ENCODE data around the gene CHST13.

CHST13 gene, protein sequence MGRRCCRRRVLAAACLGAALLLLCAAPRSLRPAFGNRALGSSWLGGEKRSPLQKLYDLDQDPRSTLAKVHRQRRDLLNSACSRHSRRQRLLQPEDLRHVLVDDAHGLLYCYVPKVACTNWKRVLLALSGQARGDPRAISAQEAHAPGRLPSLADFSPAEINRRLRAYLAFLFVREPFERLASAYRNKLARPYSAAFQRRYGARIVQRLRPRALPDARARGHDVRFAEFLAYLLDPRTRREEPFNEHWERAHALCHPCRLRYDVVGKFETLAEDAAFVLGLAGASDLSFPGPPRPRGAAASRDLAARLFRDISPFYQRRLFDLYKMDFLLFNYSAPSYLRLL

DNA sequence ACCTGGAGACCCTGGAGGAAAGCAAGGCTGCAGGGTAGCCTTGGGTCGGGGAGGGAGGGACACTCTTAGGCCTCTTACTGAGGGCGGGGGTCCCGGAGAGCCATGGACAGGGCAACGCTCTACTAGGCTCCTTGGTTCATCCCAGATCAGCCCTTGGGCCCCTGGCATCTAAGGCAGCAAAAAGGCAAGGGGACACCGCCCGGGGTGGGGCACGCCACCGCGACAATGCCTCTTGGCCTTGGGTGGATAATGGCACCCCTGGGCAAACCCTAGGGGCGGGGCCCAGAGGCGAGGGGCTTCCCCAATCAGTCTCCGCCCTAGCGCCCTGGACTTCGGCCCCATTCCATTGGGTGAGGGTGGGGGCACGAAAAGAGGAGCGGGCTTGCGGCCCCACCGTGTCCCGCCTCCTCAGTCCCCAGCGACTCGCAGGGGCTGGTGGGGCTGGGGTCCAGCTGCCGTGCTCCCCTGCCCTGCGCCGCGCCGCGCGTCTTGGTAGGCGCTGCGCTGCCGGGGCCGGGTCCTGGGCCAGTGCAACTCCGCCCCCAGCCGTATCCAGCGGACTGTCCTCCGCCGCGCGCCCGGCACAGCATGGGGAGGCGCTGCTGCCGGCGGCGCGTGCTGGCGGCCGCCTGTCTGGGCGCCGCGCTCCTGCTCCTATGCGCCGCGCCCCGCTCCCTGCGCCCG, at the start of gene CHST13:
Gene CHST13 (plus strand): TSS at position 411 of the 684 bp plus-strand sequence. CDS start 178 bp downstream, at position 589.
- DNase-seq, result no peak

DNA sequence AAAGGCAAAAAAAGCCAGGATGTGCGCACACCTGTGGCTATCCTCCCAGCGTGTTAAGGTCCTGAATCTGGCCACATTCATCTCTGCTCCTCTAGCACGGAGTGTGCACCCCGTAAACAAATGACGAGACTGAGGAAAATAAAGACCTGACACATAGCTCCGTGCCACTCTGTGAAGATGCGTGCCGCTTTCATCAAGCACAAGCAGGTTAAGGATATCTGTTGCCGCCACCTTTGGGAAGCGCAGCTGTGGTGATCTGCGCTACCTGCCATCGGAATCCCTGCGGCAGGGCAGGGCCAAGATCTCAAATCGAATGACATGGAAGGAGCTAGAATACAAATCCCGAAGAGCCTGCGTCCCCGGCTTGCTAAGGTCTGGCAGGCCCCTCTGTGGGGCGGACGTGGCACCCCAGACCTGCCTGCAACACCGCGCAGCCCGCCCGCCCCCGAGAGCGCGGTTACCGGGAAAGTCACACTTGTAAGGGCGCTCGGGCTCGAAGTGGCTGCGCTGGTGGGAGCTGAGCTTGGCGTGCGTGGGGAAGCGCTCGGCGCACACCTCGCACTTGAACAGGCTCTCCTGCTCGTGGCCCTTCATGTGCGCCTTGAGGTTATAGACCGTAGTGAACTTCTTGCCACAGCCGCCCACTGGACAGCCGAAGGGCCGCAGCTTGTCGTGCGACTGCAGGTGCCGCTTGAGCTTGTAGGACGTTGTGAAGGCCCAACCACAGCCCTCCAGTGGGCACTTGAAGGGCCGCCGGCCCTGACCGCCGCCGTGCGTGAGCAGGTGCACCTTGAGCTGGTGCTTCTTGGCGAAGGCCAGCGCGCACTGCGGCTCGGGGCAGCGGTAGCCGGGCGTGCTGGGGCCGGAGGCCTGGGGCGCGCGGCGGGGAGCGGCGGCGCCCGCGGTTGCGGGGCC, 49.2 kb upstream of the CHST13 start:
- DNase-seq, result peak; percentile 39

DNA sequence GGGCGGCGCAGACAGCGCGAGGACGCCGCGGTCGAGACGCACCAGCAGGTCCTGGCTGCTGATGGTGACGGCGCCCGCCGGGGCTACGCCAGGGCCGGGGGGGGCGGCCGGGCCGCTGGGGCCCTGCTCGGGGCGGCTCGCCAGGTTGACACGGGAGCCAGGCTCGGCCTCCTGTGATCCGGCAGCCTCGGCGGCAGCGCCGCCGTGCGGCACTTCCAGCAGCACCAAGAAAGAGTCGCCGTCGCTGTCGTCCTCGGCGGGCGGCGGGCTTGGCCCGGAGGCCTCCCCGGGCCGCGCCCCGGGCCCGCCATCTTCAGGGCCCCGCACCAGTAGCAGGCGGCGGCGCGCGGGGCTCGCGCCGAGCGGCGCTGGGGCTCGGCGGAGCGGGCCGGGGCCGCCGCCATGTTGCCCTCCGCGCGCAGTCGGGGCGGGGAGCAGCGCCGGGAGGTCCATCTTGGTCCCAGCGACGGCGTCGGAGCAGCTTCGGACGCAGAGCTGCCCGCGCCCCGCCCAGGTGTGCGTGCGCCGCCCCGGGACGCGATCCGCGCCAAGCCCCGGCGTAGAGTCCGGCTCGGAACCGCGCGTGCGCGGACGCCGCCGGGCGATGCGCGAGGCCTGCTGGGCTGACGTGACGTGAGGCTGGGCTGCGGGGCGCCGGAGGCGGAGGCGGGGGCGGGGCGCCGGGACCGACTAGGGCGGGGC, 48.4 kb upstream of the CHST13 start, which contains the start of gene ZXDC:
Gene ZXDC (minus strand): TSS at position 479 of the 702 bp plus-strand sequence. CDS start 26 bp downstream, at position 453.
- DNase-seq, result peak; percentile 92

DNA sequence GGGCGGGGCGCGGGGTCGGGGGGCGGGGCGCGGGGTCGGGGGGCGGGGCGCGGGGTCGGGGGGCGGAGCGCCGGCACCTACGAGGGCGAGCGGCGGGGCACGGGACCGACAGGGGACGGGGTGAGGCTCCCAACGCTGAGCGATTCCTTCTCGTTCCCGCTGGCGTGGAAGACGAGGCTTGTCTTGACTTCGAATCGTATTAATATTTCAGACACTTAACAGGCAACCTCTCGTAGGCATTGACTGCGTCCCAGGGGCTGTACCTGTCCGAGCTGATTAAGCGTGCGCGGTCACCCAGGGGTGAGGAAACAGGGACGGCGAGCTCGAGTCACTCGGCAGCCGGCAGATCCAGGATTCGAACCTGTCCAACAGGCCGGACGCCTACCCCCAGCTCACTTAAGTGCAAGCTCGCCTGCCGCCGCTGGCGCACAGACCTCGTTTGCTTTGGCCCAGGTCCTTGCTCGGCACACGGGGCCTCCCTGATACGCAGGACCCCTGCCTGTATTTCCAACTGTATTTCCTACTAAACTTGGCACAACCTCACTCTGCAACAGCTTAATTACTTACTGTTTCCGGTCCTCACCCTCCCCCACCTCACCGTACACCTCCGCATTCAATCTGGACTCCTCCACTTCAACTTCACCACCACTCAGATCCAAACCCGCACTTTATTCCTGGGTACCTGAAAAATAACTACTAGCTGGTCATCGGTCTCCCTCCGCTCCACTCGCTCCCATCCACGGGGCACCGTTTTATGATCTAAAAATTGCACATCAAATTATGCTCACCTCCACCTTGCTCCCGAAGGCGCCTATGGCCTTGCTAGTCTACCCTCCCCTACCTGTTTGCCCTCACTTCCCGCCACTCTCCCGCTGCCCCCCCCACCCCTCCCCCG, 47.5 kb upstream of the CHST13 start:
- DNase-seq, result no peak

DNA sequence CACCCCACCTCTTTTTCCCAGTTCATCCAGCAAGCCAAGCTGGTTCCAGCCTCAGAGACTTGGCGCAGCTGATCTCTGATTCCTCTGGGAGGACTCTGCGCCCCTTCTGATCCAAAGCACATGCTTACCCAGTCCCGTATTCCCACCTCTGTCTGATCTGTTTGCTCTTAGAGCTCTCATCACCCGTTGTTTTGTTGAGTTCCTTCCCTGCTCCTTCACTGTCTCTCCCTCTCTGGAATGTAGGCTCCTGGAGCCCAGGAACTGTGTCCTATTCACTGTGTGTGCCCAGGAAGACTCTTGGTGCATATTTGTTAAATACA, 46.9 kb upstream of the CHST13 start:
- no peak for DNase-seq

DNA sequence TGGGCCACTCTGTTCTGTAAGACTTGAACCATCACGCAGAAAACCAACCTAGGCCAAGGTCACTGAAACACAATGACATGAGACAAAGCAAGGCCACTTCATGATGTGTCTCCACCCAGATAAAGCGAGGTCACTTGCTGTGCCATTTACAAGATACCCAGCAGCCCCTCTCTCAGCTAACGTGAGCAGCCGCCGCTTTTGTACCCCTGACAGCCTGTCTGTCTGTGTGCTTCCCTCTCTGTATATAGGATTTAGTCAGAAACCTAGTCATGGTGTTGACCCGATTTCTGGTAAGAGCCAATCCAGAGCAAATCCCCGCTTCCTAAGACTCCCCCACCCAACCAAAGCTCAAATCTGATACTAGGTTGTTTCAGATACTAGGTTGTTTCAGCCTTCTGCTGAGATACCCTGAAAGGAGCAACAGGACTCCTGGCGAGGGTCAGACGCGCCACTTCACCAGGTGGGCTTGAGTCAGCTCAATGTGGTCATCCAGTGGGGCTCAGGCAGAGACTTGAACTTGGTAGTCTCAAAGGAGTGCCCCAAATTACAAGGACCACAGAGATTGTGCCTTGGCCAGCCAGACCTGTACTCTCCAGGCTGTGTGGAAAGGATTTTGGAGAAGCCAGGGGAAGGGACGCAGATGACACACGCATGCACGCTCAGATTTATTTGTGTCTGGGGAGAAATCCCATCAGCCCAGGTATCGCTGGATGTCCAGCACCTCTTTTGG, 45.2 kb upstream of the CHST13 start:
- no peak for DNase-seq

DNA sequence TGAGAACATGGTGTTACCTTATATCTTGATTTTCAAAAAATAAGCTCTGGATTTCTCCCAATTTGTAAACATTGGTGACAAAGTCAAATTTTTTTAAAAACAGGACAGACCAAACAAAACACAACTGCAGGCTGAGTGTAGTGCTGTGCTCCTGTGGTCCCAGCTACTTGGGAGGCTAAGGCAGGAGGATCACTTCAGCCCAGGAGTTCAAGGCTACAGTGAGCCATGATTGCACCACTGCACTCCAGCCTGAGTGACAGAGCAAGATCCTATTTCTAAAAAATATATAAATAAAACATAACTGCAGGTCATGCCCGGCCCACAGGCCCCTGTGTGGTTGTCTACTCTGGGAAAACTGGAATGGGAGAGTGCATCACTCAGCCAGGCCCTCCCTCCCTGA, 44.3 kb upstream of the CHST13 start:
- DNase-seq, result no peak

DNA sequence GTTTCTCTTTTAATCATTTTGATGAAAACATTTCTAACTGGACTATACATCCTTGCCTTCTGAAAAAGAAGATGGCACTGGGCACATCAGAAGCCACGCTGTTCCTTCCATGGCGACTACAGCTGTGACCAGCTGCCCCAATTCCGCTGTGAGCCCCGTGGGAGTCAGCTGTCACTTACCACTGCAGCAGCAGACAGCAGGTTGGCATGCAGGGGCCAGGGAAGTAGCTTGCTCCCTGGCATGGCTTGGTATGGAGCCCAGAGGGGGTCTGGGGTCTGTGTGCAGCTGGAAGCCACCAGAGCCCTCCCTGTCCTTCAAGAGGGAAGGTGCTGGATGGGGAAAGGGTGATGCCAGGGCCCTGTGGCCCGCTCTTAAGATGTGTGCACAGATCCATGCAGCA, 43.7 kb upstream of the CHST13 start:
- no peak for DNase-seq

DNA sequence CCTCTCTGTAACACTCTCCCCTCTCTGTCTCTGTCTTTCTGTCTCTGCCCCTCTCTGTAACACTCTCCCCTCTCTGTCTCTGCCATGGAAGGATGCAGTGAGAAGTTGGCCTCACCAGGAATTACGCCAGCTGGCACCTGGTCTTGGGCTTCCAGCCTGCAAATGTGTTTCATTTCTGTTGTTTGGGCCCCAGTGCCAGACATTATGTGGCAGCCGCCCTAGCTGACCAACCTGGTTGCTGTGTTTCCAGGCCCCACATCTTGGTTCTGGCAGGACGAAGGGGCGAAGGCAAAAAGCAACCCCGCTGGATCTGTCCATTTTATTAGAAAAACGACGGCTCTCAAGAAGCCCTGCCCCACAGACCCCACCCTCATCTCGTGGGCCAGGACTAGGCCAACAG, 43.1 kb upstream of the CHST13 start:
- no peak for DNase-seq

DNA sequence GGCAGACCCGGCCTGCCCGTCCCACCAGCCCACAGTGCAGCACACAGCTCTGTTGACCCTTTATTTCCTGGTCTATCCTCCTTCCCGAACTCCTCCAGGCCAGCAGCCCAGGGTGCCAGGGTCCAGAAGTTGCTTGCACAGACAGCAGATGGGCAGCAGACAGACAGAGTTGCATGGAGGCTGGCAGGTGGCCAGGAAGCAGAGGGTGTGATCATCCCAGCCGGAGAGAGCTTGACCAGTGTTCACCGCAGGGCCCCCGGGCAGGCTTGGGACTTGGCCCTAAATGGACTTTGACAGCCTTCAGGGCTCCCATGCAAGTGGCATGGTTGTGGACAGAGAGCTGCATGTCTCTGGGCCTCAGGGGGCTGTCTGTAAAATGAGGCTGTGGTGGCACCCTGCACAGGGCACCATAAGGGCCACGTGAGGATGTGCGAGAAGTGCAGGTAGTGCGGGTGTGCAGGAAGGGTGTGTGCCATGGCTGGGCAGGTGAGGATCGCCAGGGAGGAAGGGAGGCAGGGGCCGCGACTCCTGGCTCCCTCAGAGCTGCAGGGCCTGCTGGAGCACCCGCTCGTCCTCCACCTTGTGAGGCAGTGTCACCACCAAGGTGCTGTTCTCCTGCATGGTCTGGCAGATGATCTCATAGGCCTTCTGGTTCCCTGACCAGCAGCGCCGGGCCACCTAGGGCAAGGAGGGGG, 42.0 kb upstream of the CHST13 start:
- DNase-seq, result no peak

DNA sequence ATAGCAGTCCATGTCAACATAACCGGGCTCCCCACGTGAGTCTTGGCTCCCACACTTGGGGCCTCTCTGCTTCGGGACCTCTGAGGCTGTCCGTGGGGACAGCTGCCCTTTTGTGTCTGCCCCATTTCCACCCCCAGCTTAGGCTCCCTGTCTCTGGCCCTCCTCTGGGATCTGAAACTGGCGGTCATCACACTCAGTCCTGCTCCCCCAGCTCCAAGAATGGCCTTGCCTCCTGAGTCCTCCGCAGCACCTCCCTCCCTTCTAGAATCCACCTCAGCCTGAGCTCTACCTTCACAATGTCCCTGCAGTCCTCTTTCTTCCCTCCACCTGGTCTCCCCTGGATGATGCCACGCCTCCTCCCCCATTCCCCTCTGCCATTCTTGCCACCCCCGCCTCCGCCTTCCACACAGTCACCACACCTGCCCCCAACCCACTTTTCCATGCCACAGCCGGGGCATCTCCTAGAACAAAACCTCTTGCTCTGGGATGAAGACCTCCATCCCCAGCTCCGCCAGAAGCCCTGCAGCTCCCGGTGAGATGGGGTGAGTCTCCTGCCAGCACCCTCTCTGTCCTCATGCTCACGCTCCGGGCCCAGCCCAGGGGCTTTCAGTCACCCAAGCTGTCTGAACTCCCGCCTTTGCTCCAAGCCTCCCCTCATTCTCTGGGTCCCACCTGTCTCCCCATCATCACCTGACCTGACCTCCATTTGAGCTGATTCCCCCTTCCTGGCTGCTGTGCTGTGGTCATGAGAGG, 41.3 kb upstream of the CHST13 start:
- DNase-seq, result no peak

DNA sequence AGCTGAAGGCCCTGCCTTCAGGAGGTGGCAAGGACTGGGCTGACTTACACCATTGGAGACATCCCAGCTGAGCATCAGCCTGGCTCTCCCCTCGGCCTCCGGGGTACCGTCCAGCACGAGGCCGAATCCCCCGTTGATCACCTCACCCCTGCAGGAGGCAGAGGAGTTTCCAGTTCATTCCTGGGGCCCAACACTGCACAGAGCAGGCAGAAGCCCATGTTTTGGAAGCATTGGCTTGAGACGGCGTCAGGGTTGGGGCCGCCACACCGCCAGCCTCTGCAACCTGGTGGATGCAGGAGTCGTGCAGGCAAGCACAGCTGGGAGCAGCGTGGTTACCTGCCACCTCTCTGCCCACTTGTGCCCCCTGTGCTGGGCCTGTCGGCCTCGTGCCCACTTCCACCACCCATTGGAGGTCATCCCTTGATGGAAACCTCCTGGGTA, 40.6 kb upstream of the CHST13 start:
- DNase-seq, result no peak

DNA sequence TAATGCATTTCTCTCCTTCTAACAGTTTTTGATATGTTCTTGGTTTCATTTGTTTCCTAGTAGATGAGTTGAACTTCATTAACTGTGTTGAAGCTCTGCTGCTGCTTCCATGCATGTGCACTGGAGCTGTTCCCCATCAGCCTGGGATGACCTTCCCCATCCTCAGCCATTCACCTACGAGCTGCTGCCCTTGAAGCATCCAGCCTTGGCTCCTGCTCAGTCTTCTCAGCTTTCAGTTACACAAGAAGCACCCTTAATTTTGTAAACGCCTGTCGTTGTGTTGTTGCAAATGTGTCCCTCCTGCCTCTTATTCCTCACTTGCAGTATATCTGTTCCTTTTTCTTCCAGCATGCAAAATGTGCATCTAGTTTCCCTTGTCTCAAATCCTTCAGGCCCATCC, 39.8 kb upstream of the CHST13 start:
- no peak for DNase-seq

DNA sequence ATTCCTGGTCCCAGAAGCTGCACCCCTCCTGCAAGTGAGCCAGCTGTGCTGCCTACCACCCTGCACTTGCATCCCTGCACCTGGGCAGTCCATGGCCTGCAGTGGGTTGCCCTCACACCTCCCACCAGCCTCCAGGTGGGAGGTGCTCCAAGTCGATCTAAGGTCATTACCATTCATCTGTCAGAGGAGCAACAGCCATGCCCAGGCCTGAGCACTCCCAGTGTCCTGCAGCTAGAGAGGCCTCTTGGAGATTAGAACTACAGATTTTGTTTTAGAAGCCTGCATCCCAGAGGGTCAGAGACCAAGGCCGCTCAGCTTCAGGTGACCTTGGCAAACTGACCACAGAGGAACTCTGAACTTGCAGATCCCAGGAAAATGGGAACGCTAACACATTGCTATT, 39.3 kb upstream of the CHST13 start:
- no peak for DNase-seq

DNA sequence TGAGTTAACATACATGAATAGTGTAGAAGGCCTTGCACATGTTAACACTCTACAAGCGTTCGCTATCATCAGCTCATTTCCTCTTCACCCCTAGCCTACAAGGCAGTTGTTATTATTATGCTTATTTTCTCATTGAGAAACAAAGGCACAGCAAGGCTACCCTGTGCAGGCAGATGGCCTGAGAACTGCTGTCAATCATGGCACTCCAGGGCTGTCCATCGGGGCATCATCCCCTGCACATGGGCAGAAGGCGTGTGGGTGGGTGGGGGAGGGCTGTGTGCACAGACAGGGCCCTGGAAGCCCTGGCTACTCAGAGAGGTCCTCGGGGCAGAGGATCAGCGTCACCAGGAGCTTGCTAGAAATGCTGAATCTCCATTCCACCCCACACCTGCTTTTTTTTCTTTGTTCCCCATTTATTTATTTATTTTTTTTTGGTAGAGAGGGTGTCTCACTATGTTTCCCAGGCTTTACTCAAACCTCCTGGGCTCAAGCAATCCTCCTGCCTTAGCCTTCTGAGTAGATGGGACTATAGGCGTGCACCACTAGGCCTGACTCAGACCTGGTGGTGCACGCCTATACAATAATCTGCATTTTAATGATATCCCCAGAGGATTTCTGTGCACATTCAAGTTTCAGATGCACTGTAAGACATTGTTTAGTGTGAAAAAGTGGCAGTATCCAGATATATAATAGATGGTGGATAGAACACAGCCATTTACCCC, 38.6 kb upstream of the CHST13 start:
- DNase-seq, result no peak

DNA sequence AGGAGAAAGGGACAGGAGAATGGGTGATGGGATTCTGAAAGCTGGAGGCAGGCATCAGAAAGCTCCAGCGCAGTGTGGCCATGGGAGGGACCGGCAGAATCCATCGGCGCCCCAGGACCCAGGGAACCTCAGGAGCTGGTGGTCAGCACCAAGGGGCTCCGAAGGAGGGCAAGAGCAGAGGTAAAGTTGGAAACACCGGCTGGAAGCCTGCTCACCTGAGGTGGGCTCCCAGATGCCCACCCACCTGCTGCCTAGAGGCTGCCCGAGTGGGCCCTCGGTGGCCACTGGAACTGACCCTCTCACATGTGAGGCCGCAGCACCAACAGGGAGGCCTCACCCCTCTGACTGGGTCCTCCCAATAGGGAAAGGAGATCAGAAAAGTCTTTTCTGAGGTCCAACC, 38.0 kb upstream of the CHST13 start:
- no peak for DNase-seq

DNA sequence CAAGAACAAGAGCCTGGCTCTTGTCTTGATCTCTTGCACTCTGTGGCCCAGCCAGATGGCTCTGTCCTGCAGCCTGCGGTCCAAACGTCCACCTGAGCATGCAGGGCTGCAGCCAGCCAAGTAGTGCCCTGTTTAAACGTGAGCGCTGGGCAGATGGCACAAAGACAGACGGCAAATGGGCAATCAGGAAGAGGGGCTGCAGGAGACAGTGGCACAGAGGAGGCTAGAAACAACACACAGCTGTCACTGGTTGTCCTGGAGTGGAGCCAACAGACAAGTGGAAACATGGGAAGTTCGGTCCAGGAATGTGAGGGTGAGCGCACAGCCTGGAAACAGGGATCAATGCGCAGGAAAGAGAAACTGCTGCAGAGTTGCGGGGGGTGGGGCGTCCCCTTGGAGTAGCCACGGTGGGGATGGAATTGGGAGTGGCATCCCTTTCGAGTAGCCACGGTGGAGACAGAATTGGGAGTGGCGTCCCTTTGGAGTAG, 37.6 kb upstream of the CHST13 start:
- no peak for DNase-seq

DNA sequence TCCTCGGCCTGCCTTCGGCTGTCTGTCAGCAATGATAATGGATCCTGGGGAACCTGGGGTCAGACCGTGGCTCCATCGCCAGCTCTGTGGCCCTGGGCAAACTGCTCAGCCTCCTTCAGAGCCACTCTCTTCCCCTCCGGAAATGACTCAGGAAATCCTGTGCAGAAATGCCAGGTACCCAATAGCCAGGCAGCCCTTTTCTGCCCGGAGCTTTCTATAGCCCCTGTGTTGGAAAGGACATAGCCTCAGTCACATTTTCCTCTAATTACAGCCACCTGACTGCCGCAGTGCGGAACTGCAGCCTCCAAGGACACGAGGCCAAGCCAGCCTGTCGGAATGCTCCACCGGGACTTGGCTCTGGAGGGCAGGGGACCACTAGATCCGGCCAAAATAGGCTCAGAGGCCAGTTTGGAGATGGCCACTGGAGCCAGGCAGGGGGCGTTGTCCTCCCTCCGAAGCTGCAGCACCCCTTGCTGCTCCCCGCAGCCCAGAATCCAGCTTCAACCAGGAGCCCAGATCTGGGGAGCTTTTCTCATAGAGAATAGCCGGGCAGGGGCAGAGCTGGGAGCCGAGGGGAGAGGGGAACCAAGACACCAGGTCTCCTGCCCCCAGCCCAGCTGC, 36.7 kb upstream of the CHST13 start:
- DNase-seq, result no peak
